Stimulated activated naive CD4-positive, alpha-beta T cell (primary cell): ENCODE results near the gene USP6NL.
A peak's percentile ranks its signal among the peaks of the same experiment; 100 is the strongest.
"Not testable (repeated sequence)": the region's sequence is repeated elsewhere in the genome, so short reads cannot be mapped to it uniquely, and the experiment has no call there.

Experiments used
- DNase-seq, 6 experiments: peaks; one replicate each; lab custom pipeline; 2025; lab: John Stamatoyannopoulos, UW

USP6NL gene

DNA sequence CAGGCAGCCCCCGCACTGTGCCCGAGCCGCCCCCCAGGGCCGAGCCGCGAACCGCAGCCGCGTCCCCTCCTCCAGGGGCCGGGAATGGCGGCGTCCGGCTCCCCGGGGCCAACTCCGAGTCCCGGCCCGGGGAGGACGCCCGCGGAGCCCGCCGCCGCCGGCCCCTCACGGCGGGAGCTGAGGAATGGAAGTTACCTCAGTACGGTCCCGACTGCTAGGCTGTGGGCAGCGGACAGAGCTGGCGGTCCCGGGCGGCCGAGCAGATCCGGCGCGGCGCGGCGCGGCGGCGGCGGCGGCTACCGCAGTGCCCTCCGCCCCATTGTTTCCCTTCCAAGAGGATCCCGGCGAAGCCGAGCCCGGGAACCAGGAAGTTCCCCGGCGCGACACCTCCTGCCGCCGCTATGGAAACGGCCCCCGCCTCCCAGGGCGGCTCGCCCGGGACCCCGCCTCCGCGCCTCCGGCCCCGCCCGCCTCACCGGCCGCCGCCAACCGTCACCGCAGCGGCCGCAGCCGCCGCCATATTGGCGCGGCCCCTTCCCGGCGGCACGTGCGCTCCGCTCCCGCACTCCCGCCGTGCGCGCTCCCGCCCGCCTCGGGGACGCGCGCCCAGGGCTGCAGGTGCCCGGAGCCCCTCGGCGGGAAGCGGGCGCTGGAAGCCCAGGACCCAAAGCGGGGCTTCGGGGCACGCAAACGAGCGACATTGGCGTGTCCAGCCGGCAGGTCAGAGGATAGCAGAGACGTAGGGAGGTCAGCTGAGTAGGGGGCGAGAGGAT, at the start of gene USP6NL:
USP6NL (minus strand) TSS at position 403 of the 773 bp plus-strand sequence. CDS start 14,016 bp downstream, outside the sequence.
- peak; percentile 26 to 69 (median 48) for DNase-seq

GRCh38 chr10:11658801-11659368, 47.4 kb upstream of the USP6NL start:
- no peak for DNase-seq

DNA sequence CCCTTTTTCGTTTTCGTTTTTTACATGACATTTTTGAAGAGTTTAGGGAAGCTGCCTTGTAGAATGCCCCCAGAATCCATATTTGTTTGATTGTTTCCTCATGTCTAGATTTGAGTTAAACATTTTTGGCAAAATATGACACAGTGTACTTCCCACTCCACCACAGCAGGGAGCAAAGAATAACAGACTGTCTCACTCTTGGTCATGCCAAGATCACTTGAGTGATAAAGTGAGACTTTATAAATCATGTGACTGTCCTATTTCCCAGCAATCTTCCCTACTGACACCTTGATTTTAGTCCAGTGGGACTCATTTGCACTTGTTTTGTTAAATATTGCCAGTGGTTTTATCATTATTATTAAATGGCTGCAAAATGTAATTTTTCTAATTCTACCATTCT, 44.4 kb upstream of the USP6NL start:
- no peak for DNase-seq

GRCh38 chr10:11654659-11655058, 43.2 kb upstream of the USP6NL start:
- DNase-seq = no peak

- DNase-seq = no peak
Observed at GRCh38 chr10:11653758-11654471, 42.5 kb upstream of the USP6NL start.

DNA sequence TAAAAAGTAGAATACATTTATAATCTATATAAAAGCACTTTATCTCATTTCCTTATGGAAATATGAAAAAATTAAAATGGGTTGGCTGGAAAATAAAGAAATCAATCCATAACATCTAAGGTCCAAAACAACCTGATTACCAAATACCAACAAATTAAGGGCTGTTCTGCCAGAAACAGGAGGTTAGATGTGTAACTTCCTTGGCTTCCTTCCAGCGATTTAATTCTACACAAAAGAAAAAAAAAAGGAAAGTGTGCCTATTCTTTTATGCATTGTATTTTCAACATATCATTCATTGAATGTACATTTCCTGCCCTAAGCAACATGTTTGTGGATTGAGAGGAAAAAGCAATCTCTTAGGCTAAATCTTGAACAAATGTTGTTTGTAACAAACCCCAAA, 36.2 kb upstream of the USP6NL start:
- DNase-seq = no peak

GRCh38 chr10:11646450-11646849, 35.0 kb upstream of the USP6NL start:
- no peak for DNase-seq

GRCh38 chr10:11643039-11643438, 31.6 kb upstream of the USP6NL start:
- DNase-seq = no peak

DNA sequence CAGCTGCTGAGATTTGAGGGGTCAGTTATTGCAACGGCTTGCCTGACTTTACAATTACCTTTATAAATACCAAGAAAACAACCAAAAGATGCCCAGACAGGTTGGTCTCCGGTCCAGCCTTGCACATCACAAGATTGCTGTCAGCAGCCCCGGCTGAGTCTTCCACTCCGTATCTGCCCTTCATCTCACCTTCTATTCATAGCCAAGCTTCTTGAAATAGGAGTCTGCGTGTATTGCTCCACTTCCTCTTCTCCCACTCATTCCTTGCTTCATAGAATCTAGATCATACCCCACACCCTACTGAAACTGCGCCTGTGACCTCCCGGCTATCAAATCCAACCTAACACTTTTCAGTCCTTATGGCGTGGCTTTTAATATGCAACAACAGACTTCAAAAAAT, 31.1 kb upstream of the USP6NL start:
- no peak for DNase-seq

GRCh38 chr10:11639849-11640764, 28.7 kb upstream of the USP6NL start:
- DNase-seq = no peak

DNA sequence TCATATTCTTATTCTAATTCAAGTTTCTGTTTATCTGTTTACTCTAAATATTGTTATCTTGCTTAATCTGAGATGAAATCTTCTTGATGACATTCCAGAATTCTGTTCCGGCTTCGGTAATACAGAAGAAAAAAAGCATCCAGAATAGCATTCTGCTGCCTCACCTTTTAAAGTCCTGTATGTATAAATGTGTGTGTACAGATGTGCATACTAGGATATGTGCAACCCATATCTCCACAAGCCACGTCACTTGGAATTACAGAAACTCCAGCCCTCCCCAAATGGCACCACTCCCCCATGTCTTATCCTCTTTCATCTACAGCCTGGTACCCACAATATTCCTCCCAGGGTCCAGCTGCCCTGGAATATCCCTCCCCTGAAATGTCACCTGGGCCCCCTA, 27.9 kb upstream of the USP6NL start:
- no peak for DNase-seq

DNA sequence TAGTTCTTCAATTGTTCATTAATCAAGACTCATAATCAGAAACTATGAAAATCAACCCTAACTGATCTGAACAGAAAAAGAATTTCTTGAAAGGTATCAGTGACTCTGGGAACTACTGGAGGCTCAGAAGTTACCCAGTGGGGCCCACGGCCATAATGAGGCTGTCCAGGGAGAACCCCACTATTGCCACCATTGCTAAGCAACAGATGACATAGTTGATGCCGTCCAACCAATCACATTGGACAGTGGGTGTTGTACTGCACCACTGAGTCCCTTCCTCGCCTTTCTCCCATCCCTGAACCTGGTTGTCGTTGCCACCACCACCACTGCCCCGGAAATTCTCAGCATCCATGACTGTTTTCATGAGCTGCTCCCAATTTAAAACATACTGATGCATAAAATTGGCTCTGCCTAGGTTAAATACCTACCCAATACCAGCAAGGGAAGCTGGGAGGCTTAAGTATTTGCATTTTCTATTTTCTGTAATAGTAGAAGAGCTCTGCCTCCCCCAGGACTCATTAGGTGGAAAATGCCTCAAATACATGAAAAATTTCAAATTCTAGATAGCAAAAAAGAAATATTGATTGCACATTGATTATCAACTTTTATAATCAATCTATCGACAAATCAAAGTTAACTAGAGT, 26.7 kb upstream of the USP6NL start:
- no peak for DNase-seq

GRCh38 chr10:11636697-11637303, 25.4 kb upstream of the USP6NL start:
- no peak for DNase-seq

DNA sequence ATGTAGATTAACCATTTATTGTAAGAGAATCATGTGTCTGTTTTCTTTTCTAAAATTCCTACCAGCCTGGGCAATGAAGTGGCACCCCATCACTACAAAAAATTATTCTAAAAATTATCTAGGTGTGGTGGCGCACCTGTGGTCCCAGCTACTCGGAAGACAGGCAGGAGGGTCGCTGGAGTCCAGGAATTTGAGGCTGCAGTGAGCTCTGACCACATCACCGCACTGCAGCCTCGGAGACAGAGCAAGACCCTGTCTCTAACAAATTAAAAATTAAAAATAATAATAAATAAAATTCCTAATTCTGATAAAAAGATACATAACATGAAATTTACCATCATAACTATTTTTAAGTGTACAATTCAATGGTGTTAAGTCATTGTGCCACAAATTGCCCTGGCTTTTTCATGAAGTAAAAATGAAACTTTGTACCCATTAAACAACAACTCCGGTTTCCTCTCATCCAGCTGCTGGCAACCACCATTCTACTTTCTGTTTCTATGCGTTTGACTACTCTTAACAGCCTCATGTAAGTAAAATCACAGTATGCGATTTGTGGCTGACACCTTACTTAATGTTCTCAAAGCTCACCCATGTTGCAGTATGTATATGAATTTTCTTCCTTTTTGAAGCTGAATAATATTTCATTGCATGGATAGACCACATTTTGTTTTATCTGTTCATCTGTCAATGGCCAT, 20.6 kb upstream of the USP6NL start:
- DNase-seq = peak in 3 of 6 experiments; percentile 27 to 42 (median 30)

- DNase-seq = no peak
Observed at GRCh38 chr10:11631291-11631690, 19.8 kb upstream of the USP6NL start.

DNA sequence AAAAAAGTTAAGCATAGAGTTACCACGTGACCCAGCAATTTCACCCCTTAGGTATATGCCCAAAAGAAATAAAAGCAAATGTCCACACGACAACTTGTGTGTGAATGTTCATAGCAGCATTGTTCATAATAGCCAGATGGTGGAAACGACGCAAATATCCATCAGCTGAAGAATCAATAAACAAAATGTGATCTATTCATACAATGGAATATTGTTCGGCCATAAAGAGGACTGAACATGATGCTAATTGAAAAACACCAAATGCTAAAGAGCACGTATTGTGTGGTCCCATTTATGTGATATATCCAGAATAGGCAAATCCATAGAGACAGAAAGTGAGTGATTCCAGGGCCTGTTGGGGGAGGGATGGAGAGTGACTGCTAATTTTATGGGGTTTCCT, 18.3 kb upstream of the USP6NL start:
- no peak for DNase-seq

DNA sequence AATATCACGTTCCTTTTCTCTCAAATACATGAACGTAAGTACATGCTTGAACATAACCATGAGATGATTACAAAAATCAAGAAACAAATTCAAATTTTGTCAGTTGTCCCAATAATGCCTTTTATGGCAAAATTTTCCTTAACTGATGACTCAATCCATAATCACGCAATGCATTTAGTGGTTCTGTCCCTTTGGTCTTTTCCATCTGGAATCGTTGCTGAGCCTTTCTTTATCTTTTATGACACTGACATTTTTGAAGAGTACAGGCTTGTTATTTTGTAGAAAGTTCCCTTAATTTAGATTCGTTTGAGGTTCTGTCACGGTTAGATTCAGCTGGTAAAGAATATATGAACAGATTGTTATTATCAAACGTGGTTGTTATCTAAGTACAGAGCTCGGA, 16.5 kb upstream of the USP6NL start:
- DNase-seq = not testable (repeated sequence)

GRCh38 chr10:11626071-11626470, 14.6 kb upstream of the USP6NL start:
- DNase-seq = no peak

DNA sequence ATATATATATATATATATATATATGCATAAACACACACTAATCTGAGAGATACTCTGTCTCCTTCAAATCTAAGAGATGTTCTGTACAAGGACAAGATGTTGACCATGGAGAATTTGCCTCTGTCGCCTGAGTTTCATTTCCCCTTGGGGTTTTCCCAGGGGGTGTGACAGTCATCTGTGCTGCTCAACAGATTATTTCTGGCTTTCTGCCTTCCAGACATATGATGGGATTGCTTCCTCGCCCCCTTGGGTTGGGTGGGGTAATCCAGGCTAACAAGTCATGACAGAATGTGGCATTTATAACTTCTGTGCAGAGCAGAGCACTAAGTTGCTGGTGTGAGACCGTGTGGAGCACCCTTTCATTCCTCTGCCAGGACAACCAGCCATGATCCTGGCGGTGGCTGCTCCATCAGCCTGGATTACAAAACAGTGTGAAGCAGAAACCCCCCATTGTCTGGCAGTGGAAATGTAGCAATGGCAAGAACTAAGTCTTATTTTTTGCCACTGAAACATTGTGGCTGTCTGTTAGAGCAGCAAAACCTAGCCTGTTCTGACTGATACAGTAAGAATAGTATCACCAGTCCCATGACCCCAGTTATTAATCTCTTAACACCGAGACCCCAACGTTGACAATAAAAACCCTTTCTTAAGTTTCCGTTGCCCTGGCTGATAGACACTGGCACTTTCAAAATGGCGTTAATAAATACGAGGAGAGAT, 13.7 kb upstream of the USP6NL start:
- no peak for DNase-seq

DNA sequence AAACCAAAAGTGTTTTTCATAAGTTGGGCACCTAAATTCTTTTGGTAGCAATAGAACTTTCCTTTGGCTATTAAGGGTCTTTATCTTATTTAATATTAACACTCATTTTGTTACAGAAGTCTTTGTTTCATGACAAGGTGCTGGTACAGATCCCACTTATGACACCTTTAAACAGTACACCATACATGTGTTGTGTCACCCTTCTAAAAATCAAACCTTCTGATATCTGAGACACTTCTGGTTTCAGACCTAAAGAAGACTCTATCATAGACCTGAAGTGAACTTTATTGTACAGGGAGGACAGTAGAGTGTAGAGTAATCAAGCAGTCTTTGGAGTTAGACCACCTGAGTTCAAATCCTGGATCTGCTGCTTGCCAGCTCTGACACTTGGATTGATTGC, 5.8 kb upstream of the USP6NL start:
- DNase-seq = no peak
